ENCODE data around the gene LRRC45.
"Not testable (repeated sequence)": the region's sequence is repeated elsewhere in the genome, so short reads cannot be mapped to it uniquely, and the experiment has no call there.

LRRC45 gene

DNA sequence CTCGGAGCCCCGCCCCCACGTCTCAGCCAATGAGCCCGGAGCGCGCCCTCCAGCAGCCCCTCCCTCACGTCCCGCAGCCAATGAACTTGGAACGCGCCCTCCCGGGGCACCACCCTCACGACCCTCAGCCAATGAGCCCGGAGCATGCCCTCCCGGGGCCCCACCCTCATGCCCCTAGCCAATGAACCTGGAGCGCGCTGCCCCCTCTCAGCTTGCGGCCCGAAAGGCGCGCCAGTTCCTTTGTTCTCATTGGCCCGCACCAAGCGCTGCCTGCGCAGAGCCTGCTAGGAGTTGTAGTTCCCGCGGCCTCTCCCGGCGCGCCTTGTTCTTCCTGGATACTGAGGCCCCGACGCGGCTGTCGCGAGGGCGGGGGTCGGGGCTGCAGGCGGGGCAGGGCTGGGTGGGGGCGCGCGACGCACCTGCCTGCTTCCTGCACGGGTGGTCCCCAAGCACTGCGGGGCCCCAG is at the start of gene LRRC45:
LRRC45 (plus strand) TSS at position 325 of the 466 bp plus-strand sequence. CDS start 339 bp downstream, outside the sequence.
- peak; percentile 100 for DNase-seq

DNA sequence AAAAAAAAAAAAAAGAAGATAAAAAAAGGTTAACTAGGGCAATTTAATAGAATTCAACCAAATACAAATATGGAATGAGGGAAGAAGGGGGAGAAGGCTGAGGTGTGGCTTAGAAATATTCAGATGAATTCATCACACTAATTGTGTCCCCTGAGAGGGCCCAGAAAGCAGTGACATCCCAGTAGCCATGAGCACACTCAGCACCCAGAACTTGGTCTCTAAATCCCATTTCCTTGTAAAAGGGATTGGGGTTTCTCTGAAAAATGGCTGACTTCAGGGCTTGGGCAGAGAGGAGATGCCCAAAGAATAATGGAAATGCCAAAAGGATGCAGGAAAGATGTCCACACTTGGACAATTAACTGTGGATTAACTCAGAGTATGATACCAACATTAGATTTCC is 49.7 kb upstream of the LRRC45 start:
- DNase-seq = no peak

- no peak for DNase-seq
Observed at GRCh38 chr17:81976332-81977210, 46.5 kb upstream of the LRRC45 start.

DNA sequence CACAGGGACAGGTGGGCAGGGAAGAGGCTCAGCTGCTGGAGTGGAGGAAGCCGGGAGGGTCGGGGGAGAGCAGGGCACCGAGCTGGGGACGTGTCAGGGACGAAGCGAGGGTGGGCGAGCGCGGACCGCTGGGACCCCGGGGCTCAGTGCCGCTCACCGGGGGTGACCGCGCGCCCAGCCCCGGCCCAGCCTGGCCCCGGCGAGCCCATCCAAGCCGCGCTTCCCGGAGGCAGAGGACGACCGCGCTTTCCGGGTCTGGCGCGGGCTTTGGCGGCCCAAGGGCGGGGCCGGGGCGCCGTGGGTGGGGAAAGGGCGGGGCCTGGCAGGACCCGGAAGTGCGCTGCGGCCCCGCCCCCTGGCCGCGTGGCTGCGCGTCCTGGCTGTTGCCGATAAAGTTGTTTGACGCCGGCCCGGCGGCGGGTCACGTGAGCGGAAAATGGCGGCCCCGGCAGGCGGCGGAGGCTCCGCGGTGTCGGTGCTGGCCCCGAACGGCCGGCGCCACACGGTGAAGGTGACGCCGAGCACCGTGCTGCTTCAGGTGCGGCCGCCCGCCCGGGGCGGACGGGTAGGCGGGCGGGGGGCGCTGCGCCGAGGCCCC is 45.8 kb upstream of the LRRC45 start, which contains the start of gene ASPSCR1:
ASPSCR1 (plus strand) TSS at position 419 of the 598 bp plus-strand sequence; CDS start at position 437, 18 bp downstream.
- peak; percentile 95 for DNase-seq

- DNase-seq = no peak
Observed at GRCh38 chr17:81978524-81979298, 44.4 kb upstream of the LRRC45 start.

DNA sequence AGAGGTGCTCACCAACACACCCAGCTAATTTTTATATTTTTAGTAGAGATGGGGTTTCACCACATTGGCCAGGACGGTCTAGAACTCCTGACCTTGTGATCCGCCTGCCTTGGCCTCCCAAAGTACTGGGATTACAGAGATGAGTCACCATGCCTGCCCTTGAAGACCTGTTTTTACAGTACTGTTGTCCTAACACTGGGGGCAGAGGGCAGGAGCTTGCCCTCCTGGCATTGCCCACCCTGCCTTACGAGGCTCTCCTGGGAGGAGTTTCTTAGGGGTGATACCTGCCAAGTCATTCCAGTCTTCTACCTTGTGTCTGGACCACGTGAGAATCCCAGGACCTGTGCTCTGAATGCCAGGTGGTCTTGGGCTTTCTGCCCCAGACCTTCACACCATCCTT is 43.0 kb upstream of the LRRC45 start:
- no peak for DNase-seq

- no peak for DNase-seq
Observed at GRCh38 chr17:81980707-81981343, 42.3 kb upstream of the LRRC45 start.

DNA sequence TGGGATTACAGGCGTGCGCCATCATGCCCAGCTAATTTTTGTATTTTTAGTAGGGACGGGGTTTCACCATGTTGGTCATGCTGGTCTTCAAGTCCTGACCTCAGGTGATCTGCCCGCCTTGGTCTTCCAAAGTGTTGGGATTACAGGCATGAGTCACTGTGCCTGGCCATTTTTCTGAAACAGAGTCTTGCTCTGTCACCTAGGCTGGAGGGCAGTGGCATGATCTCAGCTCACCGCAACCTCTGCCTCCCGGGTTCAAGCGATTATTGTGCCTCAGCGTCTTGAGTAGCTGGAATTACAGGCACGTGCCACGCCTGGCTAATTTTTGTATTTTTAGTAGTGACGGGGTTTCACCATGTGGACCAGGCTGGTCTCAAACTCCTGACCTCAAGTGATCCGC is 41.6 kb upstream of the LRRC45 start:
- DNase-seq = not testable (repeated sequence)

DNA sequence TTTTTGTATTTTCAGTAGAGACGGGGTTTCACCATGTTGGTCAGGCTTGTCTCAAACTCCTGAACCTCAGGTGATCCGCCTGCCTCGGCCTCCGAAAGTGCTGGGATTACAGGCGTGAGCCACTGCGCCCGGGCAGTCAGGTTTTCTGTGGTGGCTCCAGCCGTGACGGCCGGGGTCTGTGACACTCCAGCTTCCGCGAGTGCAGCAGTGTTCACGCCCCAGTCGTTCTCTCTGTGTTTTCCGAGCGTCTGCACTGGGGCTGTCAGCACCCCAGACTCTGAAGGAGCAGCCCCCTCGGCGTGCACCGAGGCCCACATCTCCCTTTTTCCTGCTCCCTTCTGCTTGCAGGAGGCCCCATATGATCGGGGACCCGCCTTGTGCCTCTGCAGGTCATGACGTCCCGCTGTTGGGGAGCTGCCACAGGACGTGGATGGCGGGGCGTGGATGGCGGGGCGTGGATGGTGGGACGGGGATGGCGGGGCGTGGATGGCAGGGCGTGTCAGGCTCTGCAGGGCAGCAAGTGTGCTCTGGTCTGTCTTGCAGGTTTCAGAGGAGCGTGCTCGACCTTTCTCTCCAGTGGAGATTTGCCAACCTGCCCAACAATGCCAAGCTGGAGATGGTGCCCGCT is 40.0 kb upstream of the LRRC45 start:
- DNase-seq = no peak

DNA sequence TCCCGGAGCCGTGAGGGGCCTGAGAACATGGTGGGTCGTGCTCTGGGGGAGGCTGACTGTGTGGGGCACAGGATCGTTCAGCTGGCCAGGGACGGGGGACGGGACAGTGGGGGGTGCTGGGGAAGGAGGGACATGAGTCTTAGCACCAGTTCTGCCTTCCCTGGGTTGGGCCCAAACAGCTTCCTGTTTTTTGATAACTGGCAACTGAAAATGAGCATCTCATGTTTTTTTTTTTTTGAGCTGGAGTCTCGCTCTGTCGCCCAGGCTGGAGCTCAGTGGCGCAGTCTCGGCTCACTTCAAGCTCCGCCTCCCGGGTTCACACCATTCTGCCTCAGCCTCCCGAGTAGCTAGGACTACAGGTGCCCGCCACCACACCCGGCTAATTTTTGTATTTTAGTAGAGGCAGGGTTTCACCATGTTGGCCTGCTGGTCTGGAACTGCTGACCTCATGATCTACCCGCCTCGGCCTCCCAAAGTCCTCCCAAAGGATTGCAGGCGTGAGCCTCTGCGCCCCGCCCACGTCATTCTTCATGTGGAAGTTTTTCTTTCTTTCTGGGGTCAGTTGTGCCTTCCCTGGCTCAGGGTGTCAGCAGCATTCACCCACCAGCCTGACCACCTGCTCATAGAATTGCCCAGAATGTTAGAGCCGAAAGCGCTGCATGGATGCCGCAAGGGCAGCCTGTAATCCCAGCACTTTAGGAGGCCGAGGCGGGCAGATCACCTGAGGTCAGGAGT is 39.3 kb upstream of the LRRC45 start:
- DNase-seq = no peak

- DNase-seq = no peak
Observed at GRCh38 chr17:81984773-81985410, 38.2 kb upstream of the LRRC45 start.

DNA sequence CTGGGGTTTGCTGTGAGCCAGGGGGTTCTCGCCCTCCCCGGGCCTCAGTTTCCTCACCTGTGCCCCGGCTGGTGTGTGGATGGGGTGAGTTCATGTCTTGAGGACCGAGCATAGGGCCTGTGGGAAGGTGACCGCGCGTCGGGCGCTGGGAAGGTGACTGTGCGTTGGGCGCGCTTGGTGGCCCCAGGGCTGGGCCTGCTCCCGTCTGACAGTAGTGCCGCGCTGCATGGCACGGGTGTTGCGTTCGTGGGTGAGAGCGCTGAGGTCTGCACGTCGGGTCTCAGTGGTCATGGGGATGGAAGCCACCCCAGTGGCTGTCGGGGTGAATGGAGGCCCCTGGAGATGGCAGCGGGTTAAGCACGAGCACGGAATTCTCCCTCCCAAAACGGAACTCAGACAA is 36.5 kb upstream of the LRRC45 start:
- DNase-seq = no peak

DNA sequence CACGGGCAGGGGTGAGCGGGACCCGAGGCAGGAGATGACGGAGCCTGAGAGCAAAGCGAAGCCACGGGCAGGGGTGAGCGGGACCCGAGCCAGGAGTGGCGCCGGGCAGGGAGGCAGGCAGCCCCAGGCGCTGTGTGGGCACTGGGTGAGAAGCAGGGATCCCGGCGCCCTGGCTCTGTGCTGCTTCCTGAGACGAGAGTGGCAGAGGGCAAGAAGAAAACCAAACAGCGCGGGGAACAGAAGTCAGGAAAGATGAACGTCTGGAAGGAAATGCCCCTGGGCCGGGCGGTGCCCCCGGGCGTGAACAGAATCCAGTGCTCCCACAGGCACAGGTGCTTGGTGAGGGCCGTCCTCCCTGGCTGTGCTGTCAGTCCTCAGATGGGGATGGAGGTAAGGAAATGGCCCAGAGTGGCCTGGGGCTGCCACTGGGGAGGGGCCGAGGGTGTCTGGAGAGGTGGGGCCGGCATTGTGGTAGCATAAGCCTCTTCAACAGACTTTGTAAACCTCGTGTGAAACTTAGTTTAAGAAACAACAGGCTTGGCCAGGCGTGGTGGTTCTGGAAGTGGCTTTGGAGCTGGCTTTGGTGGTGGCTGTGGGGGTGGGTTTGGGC is 35.8 kb upstream of the LRRC45 start:
- no peak for DNase-seq

GRCh38 chr17:81990836-81991683 is 32.0 kb upstream of the LRRC45 start:
- no peak for DNase-seq

GRCh38 chr17:81991684-81992305 is 31.3 kb upstream of the LRRC45 start:
- DNase-seq = no peak

DNA sequence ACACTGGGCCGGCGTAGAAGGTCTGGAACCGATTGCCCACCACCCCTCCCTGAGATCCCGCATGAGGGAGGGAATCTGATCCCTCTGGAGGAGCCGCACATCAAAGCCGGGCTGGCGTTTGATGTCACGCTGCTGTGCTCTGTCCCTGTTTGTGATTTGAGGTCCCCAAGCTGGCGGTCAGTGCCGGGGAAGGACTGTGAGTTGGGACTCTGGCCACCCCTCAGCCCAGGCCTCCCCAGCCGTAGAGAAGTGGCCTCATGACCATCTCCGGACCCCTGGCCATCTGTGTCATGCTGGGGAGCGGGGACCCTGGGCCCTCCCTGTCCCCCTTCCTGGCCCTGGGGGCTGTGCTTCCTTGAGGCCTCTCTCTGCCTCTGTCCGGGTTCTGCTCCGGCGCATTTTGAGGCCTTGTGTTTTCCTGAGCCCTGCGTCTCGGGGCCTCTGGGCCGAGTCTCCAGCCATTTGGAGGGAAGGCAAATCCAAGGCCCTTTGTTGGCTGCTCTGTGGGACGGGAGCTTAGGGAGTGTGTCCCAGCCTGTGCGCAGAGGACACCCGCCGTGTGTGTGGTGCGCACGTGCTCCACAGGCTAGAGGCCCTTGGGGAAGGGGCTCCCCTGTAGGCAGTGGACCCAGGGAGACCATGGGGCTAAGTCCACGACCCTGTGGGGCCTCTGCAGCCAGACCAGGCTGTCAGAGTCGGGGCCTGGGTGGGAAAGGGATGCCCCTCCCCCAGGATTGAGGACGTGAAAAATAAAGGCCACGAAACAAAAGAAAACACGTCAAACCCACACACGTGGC is 30.6 kb upstream of the LRRC45 start:
- DNase-seq = no peak

GRCh38 chr17:81993729-81994592 is 29.1 kb upstream of the LRRC45 start:
- DNase-seq = no peak
